HCT116 (cell line): ENCODE results near the gene HGF. TPM values are rescaled to one million over a fixed set of nuclear protein-coding genes. Genes with fewer than 3 reads are reported as not detected.
A peak's percentile ranks its signal among the peaks of the same experiment; 100 is the strongest.

Experiments
- ATAC-seq: fragments of 200-7000 bp; cut with Tn5 transposase; 2 replicates; pipeline ENCODE4 v1.9.1; 2020; ENCODE audit warnings: mild to moderate bottlenecking, moderate library complexity
- BruUV-seq: library from RNA; stranded (reverse); fragments of 400-500 nt; replicated peaks from 2 replicates; lab custom pipeline; 2021; lab: Mats Ljungman, UMichigan
- CTCF ChIA-PET: fragments of 300-600 bp; sonication (Branson Sonifier 250); formaldehyde crosslinking; loops from one replicate; lab custom pipeline; 2021; ENCODE audit warnings: antibody characterized with exemption; lab: Charles Lee
- POLR2A ChIA-PET: fragments of 300-600, 350-600 bp; sonication (Branson Sonifier 250); formaldehyde crosslinking; loops from one replicate; lab custom pipeline; 2021; ENCODE audit warnings: antibody characterized with exemption; lab: Charles Lee
- RAD21 ChIA-PET, 2 experiments: fragments of 300-600 bp; sonication (Branson Sonifier 250); formaldehyde crosslinking; loops; one replicate each; lab custom pipeline; 2023; ENCODE audit warnings: low total read pairs in 2 of 2; ENCODE audit not compliant: uncharacterized antibody in 2 of 2, unreplicated experiment in 2 of 2, low non-redundant PET in 1 of 2; lab: Charles Lee
- DNase-seq: peaks from one replicate; pipeline ENCODE4 v3.0.0-alpha.2; 2010; ENCODE audit warnings: low read depth, low spot score
- H2AFZ ChIP-seq: fragments of 200-600 bp; shearing (Covaris generic), sonication (generic); 2 replicates; pipeline ENCODE4 v1.6.1; 2017; ENCODE audit warnings: low read depth, mixed run types, mixed read lengths, antibody characterized with exemption, low read length; ENCODE audit not compliant: poor library complexity, severe bottlenecking
- H3K27ac ChIP-seq: 2 replicates; pipeline ENCODE4 v1.5.1; 2012; ENCODE audit warnings: low read depth, low read length
- H3K27me3 ChIP-seq: fragments of 200-600 bp; sonication (generic); 2 replicates; pipeline ENCODE4 v1.6.1; 2016; ENCODE audit warnings: mixed run types, low read length, mixed read lengths; ENCODE audit not compliant: insufficient read depth
- H3K36me3 ChIP-seq, 2 experiments: fragments of 200-500 bp in 1 of 2; fragments of 200-600 bp in 1 of 2; sonication (Bioruptor generic) in 1 of 2; sonication (generic) in 1 of 2; 2 replicates each; pipeline versions ENCODE4 v1.5.1 to v1.6.1; 2014 to 2016; ENCODE audit warnings: low read length in 2 of 2, inconsistent platforms in 1 of 2, mixed read lengths in 1 of 2, mixed run types in 1 of 2; ENCODE audit not compliant: insufficient read depth in 2 of 2, control insufficient read depth in 1 of 2
- H3K4me1 ChIP-seq, 2 experiments: fragments of 200-600 bp in 1 of 2; sonication (generic) in 1 of 2; 2 replicates each; pipeline versions ENCODE4 v1.5.1 to v1.6.1; 2012 to 2017; ENCODE audit warnings: low read length in 2 of 2, inconsistent platforms in 1 of 2, mild to moderate bottlenecking in 1 of 2, mixed read lengths in 1 of 2, mixed run types in 1 of 2, moderate library complexity in 1 of 2; ENCODE audit not compliant: insufficient read depth in 2 of 2, control insufficient read depth in 1 of 2
- H3K4me2 ChIP-seq: fragments of 200-600 bp; sonication (generic); 2 replicates; pipeline ENCODE4 v1.6.1; 2017; ENCODE audit warnings: mixed run types, low read length, mixed read lengths
- H3K4me3 ChIP-seq, 2 experiments: fragments of 200-600 bp in 1 of 2; sonication (generic) in 1 of 2; replicated peaks in 1 of 2; 2 replicates each; pipeline ENCODE4 v1.5.1; 2011 to 2016; ENCODE audit warnings: low read length in 2 of 2, control low read depth in 1 of 2, low read depth in 1 of 2, mild to moderate bottlenecking in 1 of 2, mixed read lengths in 1 of 2, mixed run types in 1 of 2
- H3K79me2 ChIP-seq: fragments of 200-600 bp; sonication (generic); 2 replicates; pipeline ENCODE4 v1.6.1; 2017; ENCODE audit warnings: mild to moderate bottlenecking, mixed run types, low read length, moderate library complexity, mixed read lengths; ENCODE audit not compliant: insufficient read depth
- H3K9ac ChIP-seq: fragments of 200-600 bp; sonication (generic); 2 replicates; pipeline ENCODE4 v1.6.1; 2016; ENCODE audit warnings: low read length, mixed read lengths
- H3K9me2 ChIP-seq: fragments of 200-600 bp; sonication (generic), shearing (Covaris generic); 2 replicates; pipeline ENCODE4 v1.6.1; 2017; ENCODE audit warnings: mixed run types, mild to moderate bottlenecking, moderate library complexity; ENCODE audit not compliant: insufficient read depth
- H3K9me3 ChIP-seq, 2 experiments: fragments of 200-500 bp in 1 of 2; fragments of 200-600 bp in 1 of 2; sonication (Bioruptor generic) in 1 of 2; sonication (generic) in 1 of 2; 2 replicates each; pipeline ENCODE4 v1.6.1; 2014 to 2017; ENCODE audit warnings: low read length in 2 of 2, mixed read lengths in 2 of 2, inconsistent platforms in 1 of 2, low read depth in 1 of 2, mild to moderate bottlenecking in 1 of 2, mixed run types in 1 of 2, moderate library complexity in 1 of 2; ENCODE audit not compliant: control insufficient read depth in 1 of 2, insufficient read depth in 1 of 2
- H4K20me1 ChIP-seq: fragments of 200-600 bp; sonication (generic), shearing (Covaris generic); 2 replicates; pipeline ENCODE4 v1.6.1; 2017; ENCODE audit warnings: mixed run types, mild to moderate bottlenecking, moderate library complexity; ENCODE audit not compliant: insufficient read depth
- EGR1 ChIP-seq: IDR thresholded peaks from 2 replicates; pipeline ENCODE4 v1.6.1; 2012; ENCODE audit warnings: low read depth
- EZH2 ChIP-seq: fragments of 200-600 bp; sonication (generic); IDR thresholded peaks from 2 replicates; pipeline ENCODE4 v1.6.1; 2017; ENCODE audit warnings: antibody characterized with exemption, mixed run types
- FOSL1 ChIP-seq: IDR thresholded peaks from 2 replicates; pipeline ENCODE4 v1.6.1; 2012; ENCODE audit warnings: low read depth
- ZNF274 ChIP-seq: fragments of 200-500 bp; sonication (Bioruptor generic); IDR thresholded peaks from 2 replicates; pipeline ENCODE4 v1.6.1; 2014; ENCODE audit warnings: mild to moderate bottlenecking, low read depth, low read length, inconsistent platforms
- intact Hi-C: fragments of 100-400 bp; cut with micrococcal nuclease; formaldehyde crosslinking; loops from 2 replicates; pipeline ENCODE4 v1.10.0; 2022
- total RNA-seq: library from RNA; stranded (reverse); gene quantifications from one replicate; pipeline ENCODE4 v1.2.1, GENCODE V29; 2021; ENCODE audit not compliant: unreplicated experiment
- TF ChIP-seq, protein P1 (sequence below): IDR thresholded peaks from 2 replicates; pipeline ENCODE4 v1.6.1; 2012; ENCODE audit warnings: low read depth
- TF ChIP-seq, protein P2 (sequence below): IDR thresholded peaks from 2 replicates; pipeline ENCODE4 v1.6.1; 2011; ENCODE audit warnings: mild to moderate bottlenecking, low read length, moderate library complexity; ENCODE audit not compliant: insufficient replicate concordance; ENCODE audit errors: extremely low read depth

HGF gene
- total RNA-seq, 1 experiment from 2014 or later = 0.15 TPM

DNA sequence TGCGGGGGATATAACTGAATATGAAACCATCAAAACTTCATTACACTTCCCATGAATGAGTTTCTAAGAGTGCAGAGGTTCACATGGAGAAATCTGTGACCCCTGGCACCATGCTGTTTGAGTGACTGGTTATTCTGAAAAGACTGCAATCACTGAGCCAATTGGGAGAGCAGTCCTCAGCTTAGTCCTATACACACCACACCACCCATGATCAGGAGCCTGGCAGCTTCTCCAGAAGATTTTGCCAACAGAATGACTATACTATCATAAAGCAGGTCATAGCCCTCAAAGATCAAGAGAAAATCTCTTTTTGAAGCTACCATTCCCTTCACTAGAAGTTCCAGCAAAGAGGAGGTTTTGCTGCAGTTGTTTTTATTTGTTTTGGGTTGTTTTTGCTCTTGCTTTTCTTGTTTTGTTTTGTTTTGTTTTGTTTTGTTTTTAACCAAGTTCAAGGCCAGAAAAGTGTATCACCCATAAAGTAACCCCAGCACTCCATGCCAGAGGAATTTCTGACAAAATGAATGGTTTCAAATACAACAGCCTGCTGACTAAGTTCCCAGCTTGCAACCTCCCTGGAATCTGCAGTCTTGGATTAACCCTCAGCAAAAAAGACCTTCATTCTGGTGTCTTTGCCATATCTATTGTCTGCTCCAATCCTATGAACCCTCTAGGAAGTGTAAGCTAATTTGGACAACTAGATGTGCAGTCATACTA is 19.7 kb upstream of the HGF start:
- Histone ChIP-seq H3K9me3 (no peaks in the 10 kb centered on the region), H2AFZ (peak overlapping the region; percentile 49), H4K20me1 (no peaks in the 10 kb centered on the region), H3K4me2 (no peak overlapping the region), H3K27ac (no peak overlapping the region), H3K36me3 (no peaks in the 10 kb centered on the region), H3K4me3 (no peak overlapping the region), H3K9ac (no peak overlapping the region), H3K79me2 (no peaks in the 10 kb centered on the region), H3K9me2 (no peaks in the 10 kb centered on the region), H3K27me3 (no peaks in the 10 kb centered on the region), H3K4me1 (no peaks in the 10 kb centered on the region)
- DNase-seq (no peak), ATAC-seq (no peak)
- CTCF ChIA-PET = interaction anchor here (2.0 kb wide), 1 partner anchor 13 kb away, joined by 6 read pairs; no protein-coding TSS in a partner anchor
- intact Hi-C loops = no loop called here
- TF ChIP-seq, protein P1, sequence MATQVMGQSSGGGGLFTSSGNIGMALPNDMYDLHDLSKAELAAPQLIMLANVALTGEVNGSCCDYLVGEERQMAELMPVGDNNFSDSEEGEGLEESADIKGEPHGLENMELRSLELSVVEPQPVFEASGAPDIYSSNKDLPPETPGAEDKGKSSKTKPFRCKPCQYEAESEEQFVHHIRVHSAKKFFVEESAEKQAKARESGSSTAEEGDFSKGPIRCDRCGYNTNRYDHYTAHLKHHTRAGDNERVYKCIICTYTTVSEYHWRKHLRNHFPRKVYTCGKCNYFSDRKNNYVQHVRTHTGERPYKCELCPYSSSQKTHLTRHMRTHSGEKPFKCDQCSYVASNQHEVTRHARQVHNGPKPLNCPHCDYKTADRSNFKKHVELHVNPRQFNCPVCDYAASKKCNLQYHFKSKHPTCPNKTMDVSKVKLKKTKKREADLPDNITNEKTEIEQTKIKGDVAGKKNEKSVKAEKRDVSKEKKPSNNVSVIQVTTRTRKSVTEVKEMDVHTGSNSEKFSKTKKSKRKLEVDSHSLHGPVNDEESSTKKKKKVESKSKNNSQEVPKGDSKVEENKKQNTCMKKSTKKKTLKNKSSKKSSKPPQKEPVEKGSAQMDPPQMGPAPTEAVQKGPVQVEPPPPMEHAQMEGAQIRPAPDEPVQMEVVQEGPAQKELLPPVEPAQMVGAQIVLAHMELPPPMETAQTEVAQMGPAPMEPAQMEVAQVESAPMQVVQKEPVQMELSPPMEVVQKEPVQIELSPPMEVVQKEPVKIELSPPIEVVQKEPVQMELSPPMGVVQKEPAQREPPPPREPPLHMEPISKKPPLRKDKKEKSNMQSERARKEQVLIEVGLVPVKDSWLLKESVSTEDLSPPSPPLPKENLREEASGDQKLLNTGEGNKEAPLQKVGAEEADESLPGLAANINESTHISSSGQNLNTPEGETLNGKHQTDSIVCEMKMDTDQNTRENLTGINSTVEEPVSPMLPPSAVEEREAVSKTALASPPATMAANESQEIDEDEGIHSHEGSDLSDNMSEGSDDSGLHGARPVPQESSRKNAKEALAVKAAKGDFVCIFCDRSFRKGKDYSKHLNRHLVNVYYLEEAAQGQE = no peak
- TF ChIP-seq EGR1 (no peak), EZH2 (no peak), ZNF274 (no peak), FOSL1 (no peak)
- TF ChIP-seq, protein P2, sequence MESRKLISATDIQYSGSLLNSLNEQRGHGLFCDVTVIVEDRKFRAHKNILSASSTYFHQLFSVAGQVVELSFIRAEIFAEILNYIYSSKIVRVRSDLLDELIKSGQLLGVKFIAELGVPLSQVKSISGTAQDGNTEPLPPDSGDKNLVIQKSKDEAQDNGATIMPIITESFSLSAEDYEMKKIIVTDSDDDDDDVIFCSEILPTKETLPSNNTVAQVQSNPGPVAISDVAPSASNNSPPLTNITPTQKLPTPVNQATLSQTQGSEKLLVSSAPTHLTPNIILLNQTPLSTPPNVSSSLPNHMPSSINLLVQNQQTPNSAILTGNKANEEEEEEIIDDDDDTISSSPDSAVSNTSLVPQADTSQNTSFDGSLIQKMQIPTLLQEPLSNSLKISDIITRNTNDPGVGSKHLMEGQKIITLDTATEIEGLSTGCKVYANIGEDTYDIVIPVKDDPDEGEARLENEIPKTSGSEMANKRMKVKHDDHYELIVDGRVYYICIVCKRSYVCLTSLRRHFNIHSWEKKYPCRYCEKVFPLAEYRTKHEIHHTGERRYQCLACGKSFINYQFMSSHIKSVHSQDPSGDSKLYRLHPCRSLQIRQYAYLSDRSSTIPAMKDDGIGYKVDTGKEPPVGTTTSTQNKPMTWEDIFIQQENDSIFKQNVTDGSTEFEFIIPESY = no peak
- RAD21 ChIA-PET = no interaction called here
- BruUV-seq = no TSS peak
- POLR2A ChIA-PET = no interaction called here
